Endothelial cell of umbilical vein (primary cell): ENCODE measurements around the gene KLF3. TPM values are rescaled to one million over a fixed set of nuclear protein-coding genes. Genes with fewer than 3 reads are reported as not detected.

Experiments
- BruUV-seq: library from RNA; stranded (reverse); fragments of 400-500 nt; replicated peaks from 2 replicates; lab custom pipeline; 2021; lab: Mats Ljungman, UMichigan
- CTCF ChIA-PET: fragments of 300-600, 350-600 bp; sonication (Branson Sonifier 250); formaldehyde crosslinking; loops from one replicate; lab custom pipeline; 2021; ENCODE audit warnings: antibody characterized with exemption, inconsistent platforms; lab: Charles Lee
- POLR2A ChIA-PET: fragments of 300-600, 350-600 bp; sonication (Branson Sonifier 250); formaldehyde crosslinking; loops from one replicate; lab custom pipeline; 2021; ENCODE audit warnings: antibody characterized with exemption, inconsistent platforms; lab: Charles Lee
- DNase-seq: peaks from one replicate; pipeline ENCODE4 v3.0.0-alpha.2; 2011; ENCODE audit warnings: low read depth, low spot score
- FAIRE-seq: peaks from 2 replicates; lab custom pipeline; 2011; peaks lifted over from hg19 to GRCh38; lab: Jason Lieb, UNC
- H2AFZ ChIP-seq: 2 replicates; pipeline ENCODE4 v1.6.0; 2012; ENCODE audit warnings: low read depth, low read length, control low read depth, inconsistent platforms
- H3K27ac ChIP-seq: 2 replicates; pipeline ENCODE4 v1.5.1; 2011; ENCODE audit warnings: low read depth, mild to moderate bottlenecking, control low read depth, low read length, moderate library complexity; ENCODE audit not compliant: insufficient read depth
- H3K27me3 ChIP-seq, 2 experiments: 2 replicates each; pipeline versions ENCODE4 v1.6.0 to v1.6.1; 2011; ENCODE audit warnings: low read length in 2 of 2, mixed read lengths in 1 of 2; ENCODE audit not compliant: control insufficient read depth in 2 of 2, insufficient read depth in 2 of 2
- H3K36me3 ChIP-seq, 2 experiments: 2 replicates in 1 of 2; 3 replicates in 1 of 2; pipeline ENCODE4 v1.5.1; 2011; ENCODE audit warnings: low read length in 2 of 2, mild to moderate bottlenecking in 1 of 2, moderate library complexity in 1 of 2; ENCODE audit not compliant: control insufficient read depth in 2 of 2, insufficient read depth in 2 of 2; ENCODE audit errors: extremely low read depth in 1 of 2
- H3K4me1 ChIP-seq: 3 replicates; pipeline ENCODE4 v1.5.1; 2011; ENCODE audit warnings: mild to moderate bottlenecking, low read length; ENCODE audit not compliant: control insufficient read depth, insufficient read depth; ENCODE audit errors: extremely low read depth
- H3K4me2 ChIP-seq: 2 replicates; pipeline ENCODE4 v1.6.1; 2011; ENCODE audit warnings: low read length, control low read depth, mixed read lengths; ENCODE audit not compliant: insufficient read depth
- H3K4me3 ChIP-seq, 3 experiments: fragments of 200-600 bp in 1 of 3; sonication (generic), shearing (Covaris generic) in 1 of 3; replicated peaks in 1 of 3; 2 replicates each; pipeline ENCODE4 v1.5.1; 2011 to 2016; ENCODE audit warnings: control low read depth in 3 of 3, low read length in 3 of 3, mild to moderate bottlenecking in 2 of 3, inconsistent platforms in 1 of 3, low read depth in 1 of 3, moderate library complexity in 1 of 3; ENCODE audit not compliant: insufficient read depth in 1 of 3
- H3K79me2 ChIP-seq: 2 replicates; pipeline ENCODE4 v1.6.0; 2012; ENCODE audit warnings: low read length, inconsistent platforms; ENCODE audit not compliant: control insufficient read depth, insufficient read depth
- H3K9ac ChIP-seq: replicated peaks from 2 replicates; pipeline ENCODE3; 2011; ENCODE audit warnings: low read length, control low read depth; ENCODE audit not compliant: insufficient read depth; ENCODE audit errors: extremely low read depth
- H3K9me1 ChIP-seq: replicated peaks from 3 replicates; pipeline ENCODE4 v1.6.0; 2011; ENCODE audit warnings: mild to moderate bottlenecking, low read length; ENCODE audit not compliant: control insufficient read depth, insufficient read depth; ENCODE audit errors: extremely low read depth
- H3K9me3 ChIP-seq: replicated peaks from 2 replicates; pipeline ENCODE4 v1.5.1; 2012; ENCODE audit warnings: low read length, inconsistent platforms; ENCODE audit not compliant: control insufficient read depth, insufficient read depth
- H4K20me1 ChIP-seq: replicated peaks from 2 replicates; pipeline ENCODE3; 2011; ENCODE audit warnings: mild to moderate bottlenecking, low read length; ENCODE audit not compliant: control insufficient read depth, insufficient read depth; ENCODE audit errors: extremely low read depth
- CTCF ChIP-seq, 2 donors: IDR thresholded peaks; 1 replicate in 1 of 2; 2 replicates in 1 of 2; pipeline ENCODE4 v1.5.1; 2011; ENCODE audit warnings: low read length in 2 of 2, mild to moderate bottlenecking in 2 of 2, moderate library complexity in 2 of 2, control low read depth in 1 of 2, inconsistent platforms in 1 of 2, low read depth in 1 of 2; ENCODE audit not compliant: insufficient read depth in 1 of 2; ENCODE audit errors: extremely low read depth in 1 of 2
- EZH2 ChIP-seq: IDR thresholded peaks from 2 replicates; pipeline ENCODE4 v1.6.1; 2012; ENCODE audit warnings: borderline replicate concordance, low read depth, mild to moderate bottlenecking, moderate library complexity, low read length, inconsistent platforms; ENCODE audit not compliant: severe bottlenecking
- FOS ChIP-seq: IDR thresholded peaks from 2 replicates; pipeline ENCODE4 v1.6.1; 2011; ENCODE audit warnings: mild to moderate bottlenecking, low read length, moderate library complexity, borderline replicate concordance; ENCODE audit not compliant: insufficient read depth
- GATA2 ChIP-seq: IDR thresholded peaks from 2 replicates; pipeline ENCODE4 v1.7.0; 2011; ENCODE audit warnings: low read depth, mild to moderate bottlenecking, moderate library complexity, mixed read lengths, low read length; ENCODE audit not compliant: insufficient read length, insufficient read depth
- JUN ChIP-seq: IDR thresholded peaks from 2 replicates; pipeline ENCODE4 v1.6.1; 2011; ENCODE audit warnings: borderline replicate concordance, low read depth; ENCODE audit not compliant: insufficient read length, insufficient read depth
- MAX ChIP-seq: IDR thresholded peaks from 2 replicates; pipeline ENCODE4 v1.6.1; 2011; ENCODE audit not compliant: insufficient read depth, insufficient read length
- MYC ChIP-seq: IDR thresholded peaks from one replicate; pipeline ENCODE4 v1.6.1; 2011; ENCODE audit warnings: mild to moderate bottlenecking, low read depth, low read length
- POLR2A ChIP-seq: IDR thresholded peaks from 2 replicates; pipeline ENCODE4 v1.6.1; 2012; ENCODE audit warnings: low read depth, mild to moderate bottlenecking, control low read depth, low read length
- POLR2AphosphoS5 ChIP-seq: IDR thresholded peaks from 2 replicates; pipeline ENCODE4 v1.6.1; 2012; ENCODE audit warnings: low read depth, mild to moderate bottlenecking, control low read depth, low read length, moderate library complexity; ENCODE audit not compliant: insufficient read depth
- dilution Hi-C: fragments of 300-500 bp; cut with MboI; formaldehyde crosslinking; loops from one replicate; pipeline ENCODE4 v1.15.0; 2019; ENCODE audit warnings: low sequenced_read_pairs; ENCODE audit not compliant: extremely low pct_ligation_motif_present
- intact Hi-C: fragments of 100-400 bp; cut with micrococcal nuclease; formaldehyde crosslinking; loops from one replicate; pipeline ENCODE4 v1.10.0; 2022
- polyA plus RNA-seq, 4 experiments: library from polyadenylated mRNA; depleted of rRNA in 3 of 4; stranded (reverse) in 3 of 4; unstranded in 1 of 4; fragments of >200 nt; gene quantifications; 2 replicates each; pipeline versions ENCODE4 v1.2.1 to v1.2.3, GENCODE V29; 2011 to 2012; ENCODE audit warnings: missing spikeins in 1 of 4
- total RNA-seq: library from RNA; stranded (reverse); gene quantifications from 2 replicates; pipeline ENCODE4 v1.2.3, GENCODE V29; 2021

KLF3 gene
- total and polyA plus RNA-seq, 2 donors (not counting 3 experiments of a cell fraction or from before 2014, with no cell fraction given) = 27.7 to 50.5 TPM

GRCh38 chr4:38623260-38623659, 40.7 kb upstream of the KLF3 start:
- DNase-seq (no peak), FAIRE-seq (no peak)
- Histone ChIP-seq H4K20me1 (no peaks in the 10 kb centered on the region), H2AFZ (no peak overlapping the region), H3K9ac (no peak overlapping the region), H3K4me1 (no peaks in the 10 kb centered on the region), H3K36me3 (no peaks in the 10 kb centered on the region), H3K27ac (no peak overlapping the region), H3K4me3 (no peak overlapping the region), H3K9me1 (no peaks in the 10 kb centered on the region), H3K27me3 (peaks cover 0 to 2% of the 10 kb centered on the region in 2 experiments), H3K79me2 (no peaks in the 10 kb centered on the region), H3K4me2 (no peak overlapping the region), H3K9me3 (no peaks in the 10 kb centered on the region)
- ChIA-PET CTCF (interaction anchor here (0.9 kb wide), 1 partner anchor 12 kb away, joined by 3 read pairs; no protein-coding TSS in a partner anchor), POLR2A (no interaction called here)
- no TSS peak for BruUV-seq
- dilution Hi-C loops (no loop called here), intact Hi-C loops (no loop called here)
- no peak for TF ChIP-seq GATA2
- TF ChIP-seq FOS = no peak
- TF ChIP-seq EZH2 = no peak
- TF ChIP-seq MAX = no peak
- TF ChIP-seq MYC = no peak
- TF ChIP-seq POLR2AphosphoS5 = no peak
- TF ChIP-seq POLR2A = no peak
- TF ChIP-seq JUN = no peak
- TF ChIP-seq CTCF (IDR thresholded peaks at IDR 0.05; ENCODE audit: extremely low read depth in 1 of 2, insufficient read depth in 1 of 2, low read depth in 1 of 2, low read length in 2 of 2) = no peak
